GM23338 (cell line): ENCODE measurements around the gene FANCB. TPM values are rescaled to one million over a fixed set of nuclear protein-coding genes. Genes with fewer than 3 reads are reported as not detected.

Experiments
- ATAC-seq: fragments of 200-7000 bp; cut with Tn5 transposase; 3 replicates; pipeline ENCODE4 v1.9.1; 2020
- DNase-seq: peaks from one replicate; pipeline ENCODE4 v3.0.0-alpha.2; 2015; ENCODE audit warnings: low spot score
- H2AFZ ChIP-seq: fragments of 200-600 bp; sonication (generic); 2 replicates; pipeline ENCODE4 v1.8.0; 2016; ENCODE audit warnings: antibody characterized with exemption, mild to moderate bottlenecking, moderate library complexity
- H3F3A ChIP-seq: fragments of 200-600 bp; sonication (generic); replicated peaks from 2 replicates; pipeline ENCODE4 v1.8.0; 2017; ENCODE audit warnings: antibody characterized with exemption, mixed run types, low read depth
- H3K27ac ChIP-seq: fragments of 200-600 bp; sonication (generic); 2 replicates; pipeline ENCODE4 v1.6.1; 2016; ENCODE audit warnings: low read depth
- H3K27me3 ChIP-seq: fragments of 200-600 bp; sonication (generic); 2 replicates; pipeline ENCODE4 v1.8.0; 2016; ENCODE audit warnings: mild to moderate bottlenecking, mixed run types, moderate library complexity; ENCODE audit not compliant: insufficient read depth
- H3K36me3 ChIP-seq: fragments of 200-600 bp; sonication (generic); 2 replicates; pipeline ENCODE4 v1.8.0; 2016; ENCODE audit warnings: mild to moderate bottlenecking; ENCODE audit not compliant: insufficient read depth
- H3K4me1 ChIP-seq: fragments of 200-600 bp; sonication (generic); 2 replicates; pipeline ENCODE4 v1.8.0; 2016; ENCODE audit warnings: mild to moderate bottlenecking, moderate library complexity; ENCODE audit not compliant: insufficient read depth
- H3K4me2 ChIP-seq: fragments of 200-600 bp; sonication (generic); 2 replicates; pipeline ENCODE4 v1.7.1; 2017; ENCODE audit warnings: mixed run types
- H3K4me3 ChIP-seq: fragments of 200-600 bp; sonication (generic); 2 replicates; pipeline ENCODE4 v1.6.1; 2016; ENCODE audit warnings: mixed run types
- H3K79me2 ChIP-seq: fragments of 200-600 bp; sonication (generic); replicated peaks from 2 replicates; pipeline ENCODE4 v1.8.0; 2017; ENCODE audit warnings: mild to moderate bottlenecking; ENCODE audit not compliant: insufficient read depth
- H3K9me2 ChIP-seq: fragments of 200-600 bp; sonication (generic); 2 replicates; pipeline ENCODE4 v1.8.0; 2017; ENCODE audit not compliant: insufficient read depth
- H4K20me1 ChIP-seq: fragments of 200-600 bp; sonication (generic); replicated peaks from 2 replicates; pipeline ENCODE4 v1.8.0; 2017; ENCODE audit warnings: mild to moderate bottlenecking; ENCODE audit not compliant: insufficient read depth
- H3K27ac Mint-ChIP-seq: 2 replicates; pipeline ENCODE4 v1.8.0; 2020; ENCODE audit warnings: inconsistent platforms, mild to moderate bottlenecking, moderate library complexity, mixed read lengths
- H3K27me3 Mint-ChIP-seq: 3 replicates; pipeline ENCODE4 v1.8.0; 2022; ENCODE audit warnings: low read depth, mild to moderate bottlenecking, moderate library complexity, mixed read lengths, inconsistent platforms; ENCODE audit not compliant: insufficient read depth, poor library complexity
- H3K36me3 Mint-ChIP-seq: 3 replicates; pipeline ENCODE4 v1.8.0; 2021; ENCODE audit warnings: low read depth, mild to moderate bottlenecking, inconsistent platforms, moderate library complexity, mixed read lengths
- H3K4me1 Mint-ChIP-seq: 3 replicates; pipeline ENCODE4 v1.8.0; 2020; ENCODE audit warnings: mild to moderate bottlenecking, inconsistent platforms, mixed read lengths
- H3K4me3 Mint-ChIP-seq: 3 replicates; pipeline ENCODE4 v1.8.0; 2021; ENCODE audit warnings: moderate library complexity, mild to moderate bottlenecking, inconsistent platforms, mixed read lengths
- H3K9me3 Mint-ChIP-seq: 3 replicates; pipeline ENCODE4 v1.8.0; 2020; ENCODE audit warnings: moderate library complexity, mild to moderate bottlenecking, inconsistent platforms, mixed read lengths
- CREB1 ChIP-seq: fragments of 250-450 bp; sonication (Bioruptor Pico); IDR thresholded peaks from 2 replicates; pipeline ENCODE4 v1.5.0; 2020; ENCODE audit warnings: low read depth, mild to moderate bottlenecking, moderate library complexity
- EZH2phosphoT487 ChIP-seq: fragments of 200-600 bp; sonication (generic); IDR thresholded peaks from one replicate; pipeline ENCODE4 v1.8.1; 2018; ENCODE audit warnings: antibody characterized with exemption; ENCODE audit not compliant: unreplicated experiment
- NANOG ChIP-seq: IDR thresholded peaks from 2 replicates; pipeline ENCODE4 v1.6.1; 2016; ENCODE audit warnings: antibody characterized with exemption, borderline replicate concordance
- POLR2AphosphoS5 ChIP-seq: IDR thresholded peaks from 2 replicates; pipeline ENCODE4 v1.6.1; 2016; ENCODE audit warnings: antibody characterized with exemption, low read depth
- STAT1 ChIP-seq: IDR thresholded peaks from one replicate; pipeline ENCODE4 v1.6.1; 2016; ENCODE audit warnings: antibody characterized with exemption; ENCODE audit not compliant: unreplicated experiment
- ZNF114 ChIP-seq: fragments of 250-450 bp; sonication (Bioruptor Pico); IDR thresholded peaks from 2 replicates; pipeline ENCODE4 v1.5.0; 2020; ENCODE audit warnings: mild to moderate bottlenecking, moderate library complexity
- ZNF331 ChIP-seq: fragments of 250-450 bp; sonication (Bioruptor Pico); IDR thresholded peaks from 2 replicates; pipeline ENCODE4 v1.5.0; 2020; ENCODE audit warnings: low read depth, mild to moderate bottlenecking, moderate library complexity
- polyA plus RNA-seq: library from polyadenylated mRNA; unstranded; fragments of >200 nt; fragmentation: Nextera tagmentation; extraction: Ambion mirVana; gene quantifications from 2 replicates; pipeline ENCODE4 v1.2.1, GENCODE V29; 2016
- total RNA-seq: library from RNA; depleted of rRNA; stranded (reverse); fragments of >200 nt; shearing (Covaris generic); gene quantifications from 2 replicates; pipeline ENCODE4 v1.2.3, GENCODE V29; 2014
- TF ChIP-seq, protein P1 (sequence below): IDR thresholded peaks from one replicate; pipeline ENCODE4 v1.6.1; 2018; ENCODE audit warnings: antibody characterized with exemption; ENCODE audit not compliant: unreplicated experiment
- TF ChIP-seq, protein P2 (sequence below): IDR thresholded peaks from 2 replicates; pipeline ENCODE4 v1.6.1; 2016; ENCODE audit warnings: antibody characterized with exemption
- TF ChIP-seq, protein P3 (sequence below): fragments of 250-450 bp; sonication (Bioruptor Pico); IDR thresholded peaks from 2 replicates; pipeline ENCODE4 v1.5.0; 2020; ENCODE audit warnings: mild to moderate bottlenecking, moderate library complexity

Gene FANCB
- total and polyA plus RNA-seq, 2 experiments from 2014 or later, result 16.2 to 16.8 TPM

DNA sequence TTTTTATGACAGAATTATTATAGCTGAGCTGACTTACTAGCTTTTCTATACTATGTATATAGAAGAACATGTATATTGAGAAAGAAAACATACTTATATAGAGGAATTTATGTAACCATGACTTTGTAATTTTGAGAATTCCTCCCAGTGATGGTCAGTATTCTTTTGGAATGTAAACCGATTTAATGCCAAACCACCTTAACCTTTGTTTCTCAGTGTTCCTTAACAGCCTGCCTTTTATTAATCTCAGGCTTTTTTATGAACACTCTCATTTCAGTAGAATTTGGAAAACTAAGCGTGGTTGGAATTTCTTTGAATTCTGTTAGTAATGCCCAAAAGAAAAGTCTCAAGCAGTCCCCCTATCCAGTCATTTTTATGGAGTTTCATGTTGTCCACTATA is 47.3 kb upstream of the FANCB start (continued):
- TF ChIP-seq, protein P1, sequence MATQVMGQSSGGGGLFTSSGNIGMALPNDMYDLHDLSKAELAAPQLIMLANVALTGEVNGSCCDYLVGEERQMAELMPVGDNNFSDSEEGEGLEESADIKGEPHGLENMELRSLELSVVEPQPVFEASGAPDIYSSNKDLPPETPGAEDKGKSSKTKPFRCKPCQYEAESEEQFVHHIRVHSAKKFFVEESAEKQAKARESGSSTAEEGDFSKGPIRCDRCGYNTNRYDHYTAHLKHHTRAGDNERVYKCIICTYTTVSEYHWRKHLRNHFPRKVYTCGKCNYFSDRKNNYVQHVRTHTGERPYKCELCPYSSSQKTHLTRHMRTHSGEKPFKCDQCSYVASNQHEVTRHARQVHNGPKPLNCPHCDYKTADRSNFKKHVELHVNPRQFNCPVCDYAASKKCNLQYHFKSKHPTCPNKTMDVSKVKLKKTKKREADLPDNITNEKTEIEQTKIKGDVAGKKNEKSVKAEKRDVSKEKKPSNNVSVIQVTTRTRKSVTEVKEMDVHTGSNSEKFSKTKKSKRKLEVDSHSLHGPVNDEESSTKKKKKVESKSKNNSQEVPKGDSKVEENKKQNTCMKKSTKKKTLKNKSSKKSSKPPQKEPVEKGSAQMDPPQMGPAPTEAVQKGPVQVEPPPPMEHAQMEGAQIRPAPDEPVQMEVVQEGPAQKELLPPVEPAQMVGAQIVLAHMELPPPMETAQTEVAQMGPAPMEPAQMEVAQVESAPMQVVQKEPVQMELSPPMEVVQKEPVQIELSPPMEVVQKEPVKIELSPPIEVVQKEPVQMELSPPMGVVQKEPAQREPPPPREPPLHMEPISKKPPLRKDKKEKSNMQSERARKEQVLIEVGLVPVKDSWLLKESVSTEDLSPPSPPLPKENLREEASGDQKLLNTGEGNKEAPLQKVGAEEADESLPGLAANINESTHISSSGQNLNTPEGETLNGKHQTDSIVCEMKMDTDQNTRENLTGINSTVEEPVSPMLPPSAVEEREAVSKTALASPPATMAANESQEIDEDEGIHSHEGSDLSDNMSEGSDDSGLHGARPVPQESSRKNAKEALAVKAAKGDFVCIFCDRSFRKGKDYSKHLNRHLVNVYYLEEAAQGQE, result no peak
- TF ChIP-seq STAT1, result no peak
- TF ChIP-seq, protein P2, sequence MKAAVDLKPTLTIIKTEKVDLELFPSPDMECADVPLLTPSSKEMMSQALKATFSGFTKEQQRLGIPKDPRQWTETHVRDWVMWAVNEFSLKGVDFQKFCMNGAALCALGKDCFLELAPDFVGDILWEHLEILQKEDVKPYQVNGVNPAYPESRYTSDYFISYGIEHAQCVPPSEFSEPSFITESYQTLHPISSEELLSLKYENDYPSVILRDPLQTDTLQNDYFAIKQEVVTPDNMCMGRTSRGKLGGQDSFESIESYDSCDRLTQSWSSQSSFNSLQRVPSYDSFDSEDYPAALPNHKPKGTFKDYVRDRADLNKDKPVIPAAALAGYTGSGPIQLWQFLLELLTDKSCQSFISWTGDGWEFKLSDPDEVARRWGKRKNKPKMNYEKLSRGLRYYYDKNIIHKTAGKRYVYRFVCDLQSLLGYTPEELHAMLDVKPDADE, result no peak

DNA sequence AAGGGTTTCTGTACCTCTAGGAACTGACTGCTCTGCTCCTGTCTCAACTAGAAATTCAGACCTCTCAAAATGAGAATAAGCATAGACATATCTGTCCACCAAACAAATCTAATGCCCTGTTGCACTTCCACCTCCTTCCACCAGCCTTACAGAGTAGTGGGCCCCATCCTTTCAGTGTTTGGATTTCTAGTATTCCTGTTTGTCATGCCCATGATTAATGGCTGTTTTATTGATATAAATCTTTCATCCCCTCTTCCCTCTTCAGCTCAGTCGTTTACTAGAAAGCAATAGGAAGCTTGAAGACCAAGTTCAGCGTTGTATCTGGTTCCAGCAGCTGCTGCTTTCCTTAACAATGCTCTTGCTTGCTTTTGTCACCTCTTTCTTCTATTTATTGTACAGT is 46.5 kb upstream of the FANCB start:
- no peak overlapping the region for H3K4me3 Mint-ChIP-seq
- Histone ChIP-seq H2AFZ (no peak overlapping the region), H3K79me2 (no peaks in the 10 kb centered on the region), H3F3A (no peaks in the 10 kb centered on the region), H3K4me2 (no peak overlapping the region), H3K36me3 (no peaks in the 10 kb centered on the region; the same call in 1 of the 2 replicates), H3K9me2 (no peaks in the 10 kb centered on the region), H3K27ac (no peak overlapping the region), H3K4me1 (no peaks in the 10 kb centered on the region), H3K27me3 (no peaks in the 10 kb centered on the region), H4K20me1 (no peaks in the 10 kb centered on the region), H3K4me3 (no peak overlapping the region)
- no peaks in the 10 kb centered on the region for H3K27me3 Mint-ChIP-seq
- DNase-seq, result no peak
- H3K27ac Mint-ChIP-seq, result no peak overlapping the region
- H3K36me3 Mint-ChIP-seq, result peaks cover 15% of the 10 kb centered on the region
- H3K4me1 Mint-ChIP-seq, result 0 out of 3 replicates have a peak, but pooled peaks cover 2% of the 10 kb centered on the region
- H3K9me3 Mint-ChIP-seq, result no peaks in the 10 kb centered on the region
- ATAC-seq, result no peak
- TF ChIP-seq ZNF114 (no peak), NANOG (no peak), EZH2phosphoT487 (no peak), CREB1 (CRISPR knock-in tag) (no peak), STAT1 (no peak), ZNF331 (no peak), POLR2AphosphoS5 (no peak)
- TF ChIP-seq, protein P2, result no peak
- TF ChIP-seq, protein P3, sequence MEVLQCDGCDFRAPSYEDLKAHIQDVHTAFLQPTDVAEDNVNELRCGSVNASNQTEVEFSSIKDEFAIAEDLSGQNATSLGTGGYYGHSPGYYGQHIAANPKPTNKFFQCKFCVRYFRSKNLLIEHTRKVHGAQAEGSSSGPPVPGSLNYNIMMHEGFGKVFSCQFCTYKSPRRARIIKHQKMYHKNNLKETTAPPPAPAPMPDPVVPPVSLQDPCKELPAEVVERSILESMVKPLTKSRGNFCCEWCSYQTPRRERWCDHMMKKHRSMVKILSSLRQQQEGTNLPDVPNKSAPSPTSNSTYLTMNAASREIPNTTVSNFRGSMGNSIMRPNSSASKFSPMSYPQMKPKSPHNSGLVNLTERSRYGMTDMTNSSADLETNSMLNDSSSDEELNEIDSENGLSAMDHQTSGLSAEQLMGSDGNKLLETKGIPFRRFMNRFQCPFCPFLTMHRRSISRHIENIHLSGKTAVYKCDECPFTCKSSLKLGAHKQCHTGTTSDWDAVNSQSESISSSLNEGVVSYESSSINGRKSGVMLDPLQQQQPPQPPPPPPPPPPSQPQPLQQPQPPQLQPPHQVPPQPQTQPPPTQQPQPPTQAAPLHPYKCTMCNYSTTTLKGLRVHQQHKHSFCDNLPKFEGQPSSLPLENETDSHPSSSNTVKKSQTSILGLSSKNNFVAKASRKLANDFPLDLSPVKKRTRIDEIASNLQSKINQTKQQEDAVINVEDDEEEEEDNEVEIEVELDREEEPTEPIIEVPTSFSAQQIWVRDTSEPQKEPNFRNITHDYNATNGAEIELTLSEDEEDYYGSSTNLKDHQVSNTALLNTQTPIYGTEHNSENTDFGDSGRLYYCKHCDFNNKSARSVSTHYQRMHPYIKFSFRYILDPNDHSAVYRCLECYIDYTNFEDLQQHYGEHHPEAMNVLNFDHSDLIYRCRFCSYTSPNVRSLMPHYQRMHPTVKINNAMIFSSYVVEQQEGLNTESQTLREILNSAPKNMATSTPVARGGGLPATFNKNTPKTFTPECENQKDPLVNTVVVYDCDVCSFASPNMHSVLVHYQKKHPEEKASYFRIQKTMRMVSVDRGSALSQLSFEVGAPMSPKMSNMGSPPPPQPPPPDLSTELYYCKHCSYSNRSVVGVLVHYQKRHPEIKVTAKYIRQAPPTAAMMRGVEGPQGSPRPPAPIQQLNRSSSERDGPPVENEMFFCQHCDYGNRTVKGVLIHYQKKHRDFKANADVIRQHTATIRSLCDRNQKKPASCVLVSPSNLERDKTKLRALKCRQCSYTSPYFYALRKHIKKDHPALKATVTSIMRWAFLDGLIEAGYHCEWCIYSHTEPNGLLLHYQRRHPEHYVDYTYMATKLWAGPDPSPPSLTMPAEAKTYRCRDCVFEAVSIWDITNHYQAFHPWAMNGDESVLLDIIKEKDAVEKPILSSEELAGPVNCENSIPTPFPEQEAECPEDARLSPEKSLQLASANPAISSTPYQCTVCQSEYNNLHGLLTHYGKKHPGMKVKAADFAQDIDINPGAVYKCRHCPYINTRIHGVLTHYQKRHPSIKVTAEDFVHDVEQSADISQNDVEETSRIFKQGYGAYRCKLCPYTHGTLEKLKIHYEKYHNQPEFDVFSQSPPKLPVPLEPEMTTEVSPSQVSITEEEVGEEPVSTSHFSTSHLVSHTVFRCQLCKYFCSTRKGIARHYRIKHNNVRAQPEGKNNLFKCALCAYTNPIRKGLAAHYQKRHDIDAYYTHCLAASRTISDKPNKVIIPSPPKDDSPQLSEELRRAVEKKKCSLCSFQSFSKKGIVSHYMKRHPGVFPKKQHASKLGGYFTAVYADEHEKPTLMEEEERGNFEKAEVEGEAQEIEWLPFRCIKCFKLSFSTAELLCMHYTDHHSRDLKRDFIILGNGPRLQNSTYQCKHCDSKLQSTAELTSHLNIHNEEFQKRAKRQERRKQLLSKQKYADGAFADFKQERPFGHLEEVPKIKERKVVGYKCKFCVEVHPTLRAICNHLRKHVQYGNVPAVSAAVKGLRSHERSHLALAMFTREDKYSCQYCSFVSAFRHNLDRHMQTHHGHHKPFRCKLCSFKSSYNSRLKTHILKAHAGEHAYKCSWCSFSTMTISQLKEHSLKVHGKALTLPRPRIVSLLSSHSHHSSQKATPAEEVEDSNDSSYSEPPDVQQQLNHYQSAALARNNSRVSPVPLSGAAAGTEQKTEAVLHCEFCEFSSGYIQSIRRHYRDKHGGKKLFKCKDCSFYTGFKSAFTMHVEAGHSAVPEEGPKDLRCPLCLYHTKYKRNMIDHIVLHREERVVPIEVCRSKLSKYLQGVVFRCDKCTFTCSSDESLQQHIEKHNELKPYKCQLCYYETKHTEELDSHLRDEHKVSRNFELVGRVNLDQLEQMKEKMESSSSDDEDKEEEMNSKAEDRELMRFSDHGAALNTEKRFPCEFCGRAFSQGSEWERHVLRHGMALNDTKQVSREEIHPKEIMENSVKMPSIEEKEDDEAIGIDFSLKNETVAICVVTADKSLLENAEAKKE, result no peak
